ENCODE measurements around the gene SMO. TPM values are rescaled to one million over a fixed set of nuclear protein-coding genes. Genes with fewer than 3 reads are reported as not detected.
A peak's percentile ranks its signal among the peaks of the same experiment; 100 is the strongest.

SMO gene
- total RNA-seq (1 to 10 TPM; 3.1 to 7.1 (median 4.9) TPM), polyA plus RNA-seq (1 to 10 TPM; 1.7 to 8.3 TPM)
- long read RNA-seq, donor 1, partial matches to known transcripts = 0 of 3 reads
- long read RNA-seq, donor 1, other reads (novel, unspliced or antisense) = 3 of 3 reads
- long read RNA-seq, donor 2, partial matches to known transcripts = 1 of 4 reads
- long read RNA-seq, donor 2, other reads (novel, unspliced or antisense) = 3 of 4 reads
- long read RNA-seq, donor 3, partial matches to known transcripts = 1 of 1 reads
- long read RNA-seq, donor 3, other reads (novel, unspliced or antisense) = 0 of 1 reads

DNA sequence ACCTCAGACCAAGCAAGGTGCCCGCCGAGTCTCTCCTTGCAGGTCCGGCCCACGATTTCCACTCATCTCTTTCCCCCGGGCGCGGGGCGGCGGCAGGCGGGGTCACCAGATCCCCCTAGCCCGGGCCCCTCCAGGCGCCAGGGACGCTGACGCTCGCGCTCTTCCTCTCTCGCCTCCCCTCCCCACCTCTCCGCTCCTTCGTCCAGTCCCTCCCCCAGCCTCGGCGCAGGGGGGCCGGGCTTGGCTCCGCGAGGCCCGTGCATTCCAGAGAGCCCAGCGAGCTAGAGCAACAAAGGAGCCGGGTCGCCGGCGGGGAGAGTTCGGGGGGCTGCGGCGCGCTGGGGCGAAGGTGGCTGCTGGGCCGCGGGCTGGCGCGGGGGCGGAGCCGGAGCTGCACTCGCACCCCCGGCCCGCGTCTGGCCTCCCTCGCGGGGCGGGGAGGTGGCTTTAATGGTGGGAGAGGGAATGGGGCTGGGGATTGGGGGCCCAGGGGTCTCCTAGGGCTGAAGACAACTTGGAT lies at the start of gene SMO:
Gene SMO, plus strand, starts transcription at position 262 of the 520 bp plus-strand sequence. CDS start 519 bp downstream, outside the sequence.
- Histone ChIP-seq H3K4me3 (peak within 1 kb of the TSS; percentile 50 to 91 (median 79)), H3K4me1 (peaks cover 0 to 20% (median 12%) of the 10 kb centered on the region in 9 donors), H3K36me3 (no peaks in the 10 kb centered on the region), H3K27me3 (peaks cover 0 to 43% (median 4%) of the 10 kb centered on the region in 7 donors), H3K27ac (peak within 1 kb of the TSS in 6 of 10 donors; percentile 35 to 67 (median 58)), H3K9me3 (no peaks in the 10 kb centered on the region)
- TF ChIP-seq, protein P1, sequence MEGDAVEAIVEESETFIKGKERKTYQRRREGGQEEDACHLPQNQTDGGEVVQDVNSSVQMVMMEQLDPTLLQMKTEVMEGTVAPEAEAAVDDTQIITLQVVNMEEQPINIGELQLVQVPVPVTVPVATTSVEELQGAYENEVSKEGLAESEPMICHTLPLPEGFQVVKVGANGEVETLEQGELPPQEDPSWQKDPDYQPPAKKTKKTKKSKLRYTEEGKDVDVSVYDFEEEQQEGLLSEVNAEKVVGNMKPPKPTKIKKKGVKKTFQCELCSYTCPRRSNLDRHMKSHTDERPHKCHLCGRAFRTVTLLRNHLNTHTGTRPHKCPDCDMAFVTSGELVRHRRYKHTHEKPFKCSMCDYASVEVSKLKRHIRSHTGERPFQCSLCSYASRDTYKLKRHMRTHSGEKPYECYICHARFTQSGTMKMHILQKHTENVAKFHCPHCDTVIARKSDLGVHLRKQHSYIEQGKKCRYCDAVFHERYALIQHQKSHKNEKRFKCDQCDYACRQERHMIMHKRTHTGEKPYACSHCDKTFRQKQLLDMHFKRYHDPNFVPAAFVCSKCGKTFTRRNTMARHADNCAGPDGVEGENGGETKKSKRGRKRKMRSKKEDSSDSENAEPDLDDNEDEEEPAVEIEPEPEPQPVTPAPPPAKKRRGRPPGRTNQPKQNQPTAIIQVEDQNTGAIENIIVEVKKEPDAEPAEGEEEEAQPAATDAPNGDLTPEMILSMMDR (IDR thresholded peaks at IDR 0.05) = no peak
- DNase-seq (peak; percentile 41 to 58), ATAC-seq (peak; percentile 76 to 90 (median 84))
- intact Hi-C loops (cut with DNase I) = no loop called here
- WGBS, 2 donors = 1% methylated on average over 32 to 48 of the region's 48 CpGs

DNA sequence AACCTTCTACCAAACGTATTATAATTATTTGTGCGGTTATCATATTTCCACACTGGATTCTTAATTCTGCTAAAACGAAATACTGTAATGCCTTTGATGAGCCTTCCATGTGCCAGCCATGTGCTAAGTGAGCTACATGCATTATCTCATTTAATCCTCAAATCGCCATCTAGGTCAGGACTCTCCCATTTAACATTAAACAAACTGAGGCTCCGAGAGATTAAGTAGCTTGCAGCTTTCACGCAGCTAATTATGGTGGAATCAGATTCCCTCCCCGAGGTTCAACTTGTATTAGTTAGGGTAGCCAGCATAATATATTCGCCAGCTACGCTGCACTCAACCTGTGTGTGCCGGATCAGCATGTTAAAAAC lies 44.7 kb upstream of the SMO start:
- 44 to 54% methylated on average over 10 of the region's 10 CpGs for WGBS, 2 donors
- no peak overlapping the region for H3K27ac ChIP-seq
- peaks cover 0 to 40% (median 12%) of the 10 kb centered on the region in 9 donors for H3K4me1 ChIP-seq
- ATAC-seq (no peak), DNase-seq (no peak)
- H3K9me3 ChIP-seq = no peaks in the 10 kb centered on the region
- TF ChIP-seq, protein P1 (IDR thresholded peaks at IDR 0.05) = no peak
- peak overlapping the region in 5 of 10 donors; percentile 33 to 67 (median 62) for H3K4me3 ChIP-seq
- intact Hi-C loops (cut with DNase I) = no loop called here
- no peaks in the 10 kb centered on the region for H3K36me3 ChIP-seq
- peaks cover 0 to 48% (median 24%) of the 10 kb centered on the region in 7 donors for H3K27me3 ChIP-seq

DNA sequence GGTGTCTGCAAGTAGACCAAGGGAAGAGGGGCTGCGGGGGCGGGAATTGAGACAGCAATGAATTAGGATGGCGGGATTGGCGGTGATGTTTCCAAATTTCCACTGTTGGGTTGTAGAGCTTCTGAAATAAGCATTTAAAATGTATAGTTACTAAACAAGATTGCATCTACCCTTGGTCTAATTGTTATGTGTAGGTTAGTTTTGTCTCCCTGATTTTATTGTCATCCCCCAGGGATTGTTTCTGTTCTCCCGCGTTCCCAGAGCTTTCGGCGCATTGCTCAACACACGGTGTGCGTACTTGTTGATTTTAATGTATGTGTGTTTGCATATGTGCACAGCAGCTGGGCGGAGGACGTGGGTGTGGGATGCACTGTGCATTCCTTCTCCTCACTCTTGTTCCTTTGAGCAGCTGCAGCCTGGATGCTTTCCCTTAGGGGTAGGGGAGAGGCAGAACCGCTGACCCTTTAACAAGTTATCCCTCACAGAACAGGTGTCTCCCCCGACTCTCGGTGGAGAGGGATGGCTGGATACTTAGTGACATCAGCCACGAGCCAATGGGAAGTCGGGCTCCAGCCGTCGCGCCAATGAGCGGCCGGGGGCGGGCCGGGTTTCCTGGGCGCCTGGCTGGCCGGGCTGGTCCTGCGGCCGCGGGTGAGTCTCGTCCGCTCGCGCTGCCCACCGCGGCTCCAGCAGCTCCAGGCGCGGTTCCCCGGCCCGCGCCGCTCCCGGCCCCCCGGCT lies 44.2 kb upstream of the SMO start, which contains the start of gene TSPAN33:
Gene TSPAN33, plus strand, starts transcription at position 613 of the 739 bp plus-strand sequence. CDS start 274 bp downstream, outside the sequence.
- H3K4me1 ChIP-seq = peaks cover 0 to 46% (median 12%) of the 10 kb centered on the region in 9 donors
- no peaks in the 10 kb centered on the region for H3K9me3 ChIP-seq
- TF ChIP-seq, protein P1 (IDR thresholded peaks at IDR 0.05) = no peak
- peak within 1 kb of the TSS; percentile 38 to 67 (median 60) for H3K4me3 ChIP-seq
- peaks cover 0 to 48% (median 24%) of the 10 kb centered on the region in 7 donors for H3K27me3 ChIP-seq
- no peaks in the 10 kb centered on the region for H3K36me3 ChIP-seq
- ATAC-seq = peak; percentile 79 to 95 (median 93)
- H3K27ac ChIP-seq = peak within 1 kb of the TSS in 1 of 10 donors; percentile 58
- WGBS, 2 donors = 1 to 2% methylated on average over 41 to 43 of the region's 43 CpGs
- DNase-seq = peak; percentile 72 to 81
- intact Hi-C loops (cut with DNase I) = no loop called here

Measured in heart right ventricle (tissue), 16 donors.